Activated CD8-positive, alpha-beta memory T cell treated with anti-CD3 and anti-CD28 coated beads for 1 hour (primary cell): ENCODE results near the gene RIC1.
"Not testable (repeated sequence)": the region's sequence is repeated elsewhere in the genome, so short reads cannot be mapped to it uniquely, and the experiment has no call there.

Experiments used
- DNase-seq, 2 donors: peaks; one replicate each; pipeline ENCODE4 v3.0.0-alpha.2; 2020; ENCODE audit warnings: low read depth in 1 of 2; ENCODE audit errors: extremely low read depth in 1 of 2

Gene RIC1

DNA sequence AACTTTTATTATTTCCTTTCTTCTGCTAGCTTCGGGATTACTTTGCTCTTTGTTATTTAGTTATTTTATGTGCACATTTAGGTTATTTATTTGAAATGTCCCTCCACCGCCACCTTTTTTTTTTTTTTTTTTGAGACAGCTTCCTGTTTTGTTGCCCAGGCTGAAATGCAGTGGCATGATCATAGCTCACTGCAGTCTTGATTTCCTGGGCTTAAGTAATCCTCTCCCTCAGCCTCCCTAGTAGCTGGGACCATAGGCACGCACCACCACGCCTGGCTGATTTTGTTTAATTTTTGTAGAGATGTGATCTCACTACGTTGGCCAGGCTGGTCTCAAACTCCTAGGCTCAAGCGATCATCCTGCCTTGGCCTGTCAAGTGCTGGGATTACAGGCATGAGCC, 38.5 kb downstream of the RIC1 start:
- DNase-seq, result no peak

DNA sequence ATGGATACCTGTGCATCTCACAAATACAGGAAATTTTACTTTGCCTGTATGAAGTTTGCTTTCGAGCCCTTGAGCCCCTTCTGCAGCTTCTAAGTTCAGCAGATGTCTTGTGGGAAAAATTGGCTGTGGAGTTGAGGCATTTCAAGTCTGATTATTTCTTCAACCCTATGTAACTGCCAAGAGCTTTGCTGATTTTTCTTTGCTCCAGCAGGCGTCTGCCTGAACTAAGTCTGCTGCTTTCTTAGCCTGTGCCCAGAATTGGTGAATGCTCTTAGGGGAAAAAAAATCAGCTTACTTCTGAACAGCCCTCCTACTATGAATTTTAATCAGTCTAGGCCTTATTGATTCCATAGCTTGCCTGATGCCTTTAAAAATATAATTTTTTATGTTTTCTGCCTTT, 41.2 kb downstream of the RIC1 start:
- DNase-seq, result no peak

DNA sequence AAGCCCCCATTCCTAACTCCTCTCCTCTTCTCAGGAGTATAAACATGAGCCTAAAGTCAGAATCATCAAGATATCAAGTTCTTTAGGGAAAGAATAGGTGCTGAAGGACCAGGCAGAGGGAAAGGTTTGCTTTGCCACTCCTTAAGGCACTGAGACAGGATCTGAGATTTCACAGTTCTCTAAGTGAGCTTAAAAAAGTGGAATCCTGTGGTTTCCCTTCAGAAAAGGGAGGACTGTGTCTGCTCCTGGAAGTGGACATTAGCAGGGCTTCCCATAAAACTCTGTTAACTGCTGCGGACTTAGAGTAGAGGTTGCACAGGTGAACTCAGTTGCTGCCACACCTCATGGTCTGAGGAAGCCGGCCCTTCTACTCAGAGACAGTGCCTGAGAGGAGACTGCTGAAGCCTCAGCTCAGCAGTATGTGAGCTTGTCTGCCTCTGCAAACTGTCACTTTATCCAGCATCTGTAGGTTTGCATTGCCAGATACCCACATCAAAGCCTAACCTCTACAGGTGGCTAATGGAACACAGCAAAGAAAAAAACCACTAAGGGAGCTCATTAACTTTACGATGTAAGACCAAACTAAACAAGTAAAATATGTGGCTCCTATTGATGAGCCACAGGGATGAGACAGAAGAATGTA, 42.9 kb downstream of the RIC1 start:
- DNase-seq, result no peak

DNA sequence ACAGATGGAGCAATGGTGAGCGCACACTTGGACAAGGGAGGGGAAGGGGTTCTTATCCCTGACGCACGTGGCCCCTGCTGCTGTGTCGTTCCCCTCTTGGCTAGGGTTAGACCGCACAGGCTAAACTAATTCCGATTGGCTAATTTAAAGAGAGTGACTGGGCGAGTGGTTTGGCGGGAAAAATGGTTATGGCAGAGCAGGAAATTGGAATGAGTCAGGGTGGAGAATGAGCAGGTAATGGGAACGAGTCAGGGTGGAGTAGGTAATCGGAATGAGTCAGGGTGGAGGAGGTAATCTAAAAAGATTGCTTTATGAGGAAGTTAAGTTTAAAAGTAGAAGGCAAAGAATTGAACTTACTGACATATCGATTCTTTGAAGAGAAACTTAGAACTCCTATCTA, 46.1 kb downstream of the RIC1 start:
- not testable (repeated sequence) for DNase-seq

DNA sequence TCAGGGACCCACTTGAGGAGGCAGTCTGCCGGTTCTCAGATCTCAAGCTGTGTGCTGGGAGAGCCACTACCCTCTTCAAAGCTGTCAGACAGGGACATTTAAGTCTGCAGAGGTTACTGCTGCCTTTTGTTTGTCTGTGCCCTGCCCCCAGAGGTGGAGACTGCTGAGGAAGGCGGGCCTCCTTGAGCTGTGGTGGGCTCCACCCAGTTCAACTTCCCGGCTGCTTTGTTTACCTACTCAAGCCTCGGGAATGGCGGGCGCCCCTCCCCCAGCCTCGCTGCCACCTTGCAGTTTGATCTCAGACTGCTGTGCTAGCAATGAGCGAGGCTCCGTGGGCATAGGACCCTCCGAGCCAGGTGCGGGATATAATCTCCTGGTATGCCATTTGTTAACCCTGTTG, 54.7 kb downstream of the RIC1 start:
- DNase-seq, result not testable (repeated sequence)

DNA sequence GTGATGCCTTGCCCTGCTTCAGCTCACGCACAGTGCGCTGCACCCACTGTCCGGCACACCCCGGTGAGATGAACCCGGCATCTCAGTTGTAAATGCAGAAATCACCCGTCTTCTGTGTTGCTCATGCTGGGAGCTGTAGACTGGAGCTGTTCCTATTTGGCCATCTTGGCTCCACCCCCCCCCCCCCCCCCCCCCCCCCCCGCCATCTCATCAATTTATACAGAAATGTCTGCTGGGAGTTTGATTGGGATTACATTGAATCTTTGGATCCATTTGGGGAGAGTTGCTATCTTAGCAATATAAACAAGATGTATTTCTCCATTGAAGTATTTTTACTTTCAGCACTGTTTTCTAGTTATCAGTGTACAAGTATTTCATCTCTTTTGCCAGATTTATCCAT, 55.2 kb downstream of the RIC1 start:
- no peak for DNase-seq

- DNase-seq, result no peak
Measured at GRCh38 chr9:5688109-5688508, 59.2 kb downstream of the RIC1 start.

DNA sequence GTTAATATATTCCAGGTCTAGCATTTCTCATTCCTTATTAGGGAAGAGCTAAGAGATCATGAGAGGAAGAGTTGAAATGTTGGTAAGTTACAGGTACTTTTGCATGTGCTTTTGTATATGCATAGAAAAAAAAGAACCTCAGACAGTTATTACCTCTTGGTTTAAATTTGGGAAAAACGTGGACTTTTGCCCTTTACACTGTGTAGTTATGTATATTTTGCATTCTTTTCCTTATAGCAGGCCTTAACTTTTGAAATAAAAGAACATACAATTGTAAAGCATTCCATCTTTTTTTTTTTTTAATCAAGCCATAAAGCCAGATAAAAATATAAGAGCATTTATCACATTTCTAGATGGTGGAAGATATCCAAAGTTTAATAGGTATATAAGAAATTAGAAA, 61.4 kb downstream of the RIC1 start:
- DNase-seq, result no peak

DNA sequence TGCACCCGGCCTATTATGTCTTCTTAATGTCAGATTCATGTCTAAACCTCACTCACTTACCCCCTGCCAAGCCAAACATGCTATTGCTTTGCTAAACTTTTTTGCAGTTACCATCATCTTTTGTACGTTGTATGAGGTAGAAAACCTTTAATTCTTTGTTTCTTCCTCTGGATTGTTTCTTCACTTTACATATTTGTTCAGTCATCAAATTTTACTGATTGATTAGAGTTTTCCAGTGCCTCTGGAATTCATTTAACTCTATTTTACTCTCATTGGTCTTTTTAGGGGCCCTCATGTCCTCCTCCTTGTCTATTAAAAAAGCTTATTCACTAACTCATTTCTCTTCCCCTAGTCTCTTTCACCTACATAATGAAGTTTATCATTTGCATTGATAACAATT, 67.0 kb downstream of the RIC1 start:
- DNase-seq, result no peak

DNA sequence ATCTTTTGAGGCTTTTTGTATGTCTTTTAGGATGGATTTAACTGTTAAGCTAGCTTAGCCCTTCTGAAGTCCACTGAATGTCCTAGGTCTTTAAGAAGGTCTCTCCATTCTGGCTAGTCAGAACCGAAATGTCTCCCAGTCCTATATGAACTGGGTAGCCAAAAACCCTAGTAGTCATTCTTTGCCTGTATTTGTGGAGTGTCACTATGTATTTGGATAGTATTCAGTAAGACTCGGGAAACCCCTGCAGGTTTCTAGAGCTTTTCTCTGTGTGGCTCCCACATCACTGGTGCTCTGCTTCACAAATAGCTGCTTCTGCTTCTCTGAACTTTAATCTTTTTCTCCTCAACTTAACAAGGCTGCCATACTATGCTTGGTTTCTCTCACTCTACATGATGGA, 68.0 kb downstream of the RIC1 start:
- no peak for DNase-seq

- no peak for DNase-seq
Measured at GRCh38 chr9:5698004-5698403, 69.1 kb downstream of the RIC1 start.

- DNase-seq, result no peak
Measured at GRCh38 chr9:5698810-5699556, 70.1 kb downstream of the RIC1 start.

- no peak for DNase-seq
Measured at GRCh38 chr9:5708414-5708813, 79.5 kb downstream of the RIC1 start.

DNA sequence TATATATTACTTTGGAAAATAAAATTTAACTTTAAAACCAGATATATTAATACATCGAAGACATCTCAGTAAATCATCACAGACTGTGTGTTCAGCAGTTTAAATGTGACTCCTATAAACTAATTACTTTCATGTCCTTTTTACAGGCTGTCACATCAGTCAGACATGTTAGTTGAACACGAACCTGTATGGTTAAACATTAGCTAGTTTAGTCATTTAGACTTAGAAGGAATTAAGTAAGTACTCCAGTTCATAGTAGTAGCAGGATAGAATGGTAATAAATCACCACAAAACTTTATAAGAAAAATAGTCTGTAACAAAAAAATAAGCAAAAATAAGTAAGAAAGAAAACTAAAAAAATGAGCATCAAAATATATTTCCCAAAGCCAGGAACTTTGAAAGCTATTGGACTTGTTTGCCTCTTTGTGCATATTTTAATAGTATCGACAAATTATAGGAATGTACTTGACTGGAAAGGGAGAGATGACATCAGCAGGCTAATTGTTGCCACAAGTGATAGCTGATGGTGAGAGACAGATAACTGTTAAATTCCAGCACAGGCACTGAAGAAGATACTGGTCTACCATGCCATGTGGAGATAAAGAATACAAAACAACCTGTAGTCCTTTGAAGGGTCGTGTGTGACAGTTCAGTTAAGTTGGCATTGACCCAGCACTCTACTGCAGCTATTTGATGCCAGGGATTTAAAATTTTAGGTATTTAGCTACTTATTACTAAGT, 83.9 kb downstream of the RIC1 start:
- DNase-seq, result no peak

GRCh38 chr9:5714501-5715401, 85.8 kb downstream of the RIC1 start:
- DNase-seq, result no peak

DNA sequence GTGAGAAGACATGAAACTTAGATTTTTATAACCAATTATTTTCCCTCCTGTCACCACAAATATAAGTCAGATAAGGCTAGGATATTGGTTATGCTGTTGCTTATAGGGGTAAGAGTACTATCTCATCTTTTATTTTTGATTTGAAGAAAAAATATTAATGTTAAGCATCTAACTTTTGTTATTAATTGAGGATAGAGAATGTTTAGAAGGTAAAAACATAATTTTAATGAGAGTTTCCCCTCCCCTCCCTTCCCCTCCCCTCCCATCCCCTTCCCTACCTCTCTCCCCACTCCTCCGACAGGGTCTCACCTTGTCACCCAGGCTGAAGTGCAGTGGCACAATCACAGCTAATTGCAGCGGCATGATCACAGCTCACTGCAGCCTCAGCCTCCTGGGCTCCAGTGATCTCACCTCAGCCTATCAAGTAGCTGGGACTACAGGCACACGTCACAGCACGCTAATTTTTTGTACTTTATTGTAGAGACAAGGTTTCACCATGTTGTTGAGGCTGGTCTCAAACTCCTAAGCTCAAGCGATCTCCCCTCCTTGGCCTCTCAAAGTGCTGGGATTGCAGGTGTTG, 86.7 kb downstream of the RIC1 start:
- no peak for DNase-seq

- not testable (repeated sequence) for DNase-seq
Measured at GRCh38 chr9:5717434-5717833, 88.5 kb downstream of the RIC1 start.

GRCh38 chr9:5718296-5719032, 89.6 kb downstream of the RIC1 start:
- no peak for DNase-seq

DNA sequence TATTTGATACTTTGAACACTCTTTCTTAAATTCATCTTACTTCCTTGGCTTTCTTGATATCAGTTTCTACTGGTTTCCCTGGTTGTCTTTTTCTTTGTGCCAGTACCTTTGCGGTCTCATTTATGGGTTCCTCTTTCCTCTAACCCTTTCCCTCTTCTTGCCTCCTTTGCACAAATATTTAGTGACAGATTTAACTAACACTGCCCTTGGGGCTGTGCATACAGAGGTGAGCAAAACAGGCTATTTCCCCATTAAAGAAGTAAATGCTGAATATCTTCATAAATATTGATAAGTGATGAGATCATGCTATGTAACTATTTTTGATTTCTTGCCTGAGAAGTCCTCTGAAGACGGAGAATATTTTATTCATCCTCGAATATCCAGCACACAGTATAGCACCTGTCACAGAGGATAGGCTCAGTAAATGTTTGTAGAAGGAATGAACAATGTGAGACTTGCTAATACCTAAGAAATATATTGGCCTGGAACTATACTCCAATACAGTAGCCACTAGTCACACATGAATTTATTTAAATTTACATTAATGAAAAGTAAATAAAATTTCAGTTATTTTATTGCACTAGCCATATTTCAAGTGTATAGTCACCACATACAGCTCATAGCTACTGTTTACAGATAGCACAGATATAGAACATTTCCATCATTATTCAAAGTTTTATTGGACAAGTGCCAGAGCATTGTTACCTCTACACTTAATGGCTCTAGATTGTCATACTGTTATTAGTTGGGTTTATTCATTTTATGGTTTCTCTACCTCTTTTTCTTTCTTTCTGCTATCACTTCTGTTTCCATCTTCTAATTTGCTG, 90.4 kb downstream of the RIC1 start:
- DNase-seq, result no peak
